SK-N-MC (cell line): ENCODE measurements around the gene FGF19.

Source experiments
- EZH2 ChIP-seq: fragments of 200-600 bp; sonication (generic); IDR thresholded peaks from one replicate; pipeline ENCODE4 v1.6.1; 2017; ENCODE audit warnings: antibody characterized with exemption
- FOXP2 ChIP-seq: optimal IDR thresholded peaks from 2 replicates; pipeline ENCODE3; 2011; ENCODE audit warnings: mild to moderate bottlenecking, moderate library complexity; ENCODE audit not compliant: insufficient read depth; ENCODE audit errors: extremely low read length, control extremely low read depth
- POLR2AphosphoS5 ChIP-seq: IDR thresholded peaks from 2 replicates; pipeline ENCODE4 v1.6.1; 2012; ENCODE audit warnings: mild to moderate bottlenecking, low read depth, low read length, borderline replicate concordance

- no peak for TF ChIP-seq EZH2
- no peak for TF ChIP-seq POLR2AphosphoS5
- TF ChIP-seq FOXP2: no peak
Measured at GRCh38 chr11:69750875-69751597, 47.2 kb upstream of the FGF19 start.
